Measurements from ENCODE around the gene PLAA.
A peak's percentile ranks its signal among the peaks of the same experiment; 100 is the strongest.

Gene PLAA

DNA sequence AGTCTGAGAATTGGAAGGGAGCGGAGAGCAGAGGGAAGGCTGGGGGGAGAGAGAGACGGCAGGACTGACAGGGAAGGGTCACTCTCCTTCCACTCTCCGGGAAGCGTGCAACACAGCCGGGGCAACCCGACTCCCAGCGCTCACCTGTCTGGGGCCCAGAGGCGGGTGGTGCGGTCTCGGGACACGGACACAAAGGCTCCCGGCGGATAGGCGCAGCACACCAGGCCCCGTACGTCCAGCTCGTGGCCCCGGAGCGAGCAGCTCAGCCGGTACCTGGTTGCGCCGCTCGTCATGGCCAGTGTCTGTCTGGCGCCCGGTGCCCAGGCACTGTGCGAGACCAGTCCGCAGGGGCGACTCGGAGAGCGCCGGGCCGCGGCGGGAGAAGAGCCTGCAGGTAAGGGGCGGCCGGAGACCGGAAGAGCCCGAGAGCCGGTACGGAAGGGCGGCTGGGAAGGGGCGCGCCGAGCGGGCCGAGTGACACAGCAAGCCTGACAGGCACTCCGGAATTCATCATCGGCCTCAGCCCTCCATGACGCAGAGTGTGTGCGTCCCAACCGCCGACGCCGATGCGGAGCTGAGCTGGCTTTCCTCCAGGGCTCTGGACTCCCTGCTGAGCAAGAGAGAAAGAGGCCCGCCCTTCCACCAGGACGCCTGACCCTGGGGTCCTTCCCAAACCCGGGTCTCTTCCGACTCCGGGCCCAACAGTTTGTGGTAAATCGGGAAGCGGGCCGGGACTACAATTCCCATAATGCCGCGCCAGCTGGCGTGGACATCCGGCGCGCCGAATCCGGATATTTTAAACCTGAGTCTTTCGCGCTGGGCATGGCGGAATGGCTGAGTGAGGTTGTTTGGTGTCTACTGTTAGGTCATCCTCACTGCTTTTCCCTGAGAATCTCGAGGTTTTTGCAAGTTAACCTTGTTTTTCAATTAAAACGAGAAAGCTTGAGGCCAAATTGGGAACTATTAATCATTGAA lies at the start of gene PLAA:
TSS of gene PLAA (minus strand) at position 490 of the 975 bp plus-strand sequence. CDS start at position 293, 197 bp downstream.
- peak; percentile 87 for DNase-seq

DNA sequence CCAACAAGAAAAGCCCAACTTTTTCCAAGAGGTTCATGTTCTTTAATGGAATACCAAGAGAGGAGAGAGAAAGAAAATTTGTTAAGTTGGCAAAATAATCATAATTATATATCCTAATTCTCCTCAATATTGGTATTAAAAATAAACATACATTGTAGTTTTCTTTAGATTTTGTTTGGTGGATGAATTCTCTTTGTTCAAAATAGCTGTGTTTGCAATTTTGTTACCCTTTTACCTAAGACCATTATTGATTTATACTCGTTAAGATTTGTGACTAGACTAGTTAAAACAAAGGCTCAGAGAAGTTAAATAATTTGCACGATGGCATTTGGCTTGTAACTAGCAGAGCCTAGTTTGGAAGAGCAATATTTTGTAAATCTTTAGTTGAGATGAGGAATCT lies 48.8 kb upstream of the PLAA start:
- no peak for DNase-seq

DNA sequence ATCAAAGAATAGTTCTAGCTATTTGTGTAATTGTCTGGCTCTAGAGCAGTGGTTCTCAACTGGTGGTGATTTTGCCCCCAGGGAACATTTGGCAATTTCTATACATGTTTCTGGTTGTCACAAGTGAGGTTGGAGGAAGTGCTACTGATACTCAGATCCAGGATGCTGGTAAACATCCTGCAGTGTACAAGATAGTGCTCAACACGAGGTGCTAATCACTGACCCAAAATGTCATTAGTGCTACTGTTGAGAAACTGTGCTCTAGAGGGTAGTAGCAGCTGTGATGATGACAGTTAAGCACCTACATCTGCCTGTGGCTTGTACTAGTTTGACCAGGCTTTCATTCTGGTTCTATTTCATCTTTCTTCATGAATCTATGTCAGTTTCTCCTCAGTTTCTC lies 36.3 kb upstream of the PLAA start:
- no peak for DNase-seq

DNA sequence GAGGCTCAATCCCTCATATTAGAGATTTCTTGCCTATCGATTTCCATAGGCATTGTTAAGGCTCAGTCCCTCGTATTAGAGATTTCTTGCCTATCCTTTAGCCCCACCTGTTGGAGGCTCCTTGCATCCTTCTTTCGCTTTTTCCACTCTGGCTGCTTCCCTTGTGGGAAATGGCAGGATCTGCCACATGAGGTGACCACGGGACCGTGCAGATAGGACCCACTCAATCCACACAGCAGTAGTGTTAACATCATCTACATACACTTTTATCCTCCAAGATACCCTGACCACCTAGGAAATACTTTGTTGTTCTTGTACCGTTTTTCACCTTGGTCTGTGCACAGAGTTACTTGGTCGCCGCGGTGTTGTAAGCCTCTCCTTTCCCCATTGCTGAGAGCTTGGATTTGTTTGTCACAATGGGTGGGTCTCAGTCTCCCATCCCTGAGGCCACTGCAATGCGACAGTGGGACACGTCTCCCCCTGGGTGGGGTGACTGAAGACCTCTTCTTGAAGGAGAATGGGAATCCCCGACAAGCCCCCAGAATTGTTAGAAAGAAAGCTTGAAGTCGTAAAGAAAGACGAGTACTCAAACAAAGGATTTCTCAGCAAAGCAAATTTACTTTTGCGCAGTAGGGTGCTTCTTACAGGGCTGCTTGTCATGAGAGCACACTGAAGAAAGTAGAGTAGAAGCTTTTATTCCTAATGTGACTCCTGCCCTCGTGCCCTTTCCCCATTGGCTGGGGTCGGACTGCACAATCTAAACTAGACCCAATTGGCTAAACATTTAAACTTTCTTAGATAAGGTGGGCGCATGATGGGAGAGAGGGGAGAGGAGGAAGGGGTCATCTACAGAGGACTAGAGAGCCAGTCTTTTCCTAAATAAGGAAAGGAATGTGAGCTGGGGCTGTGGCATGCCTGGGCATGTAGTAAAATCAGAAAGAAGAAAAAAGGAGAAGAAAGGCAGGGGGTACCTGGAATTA lies 29.0 kb upstream of the PLAA start:
- peak; percentile 30 for DNase-seq

DNA sequence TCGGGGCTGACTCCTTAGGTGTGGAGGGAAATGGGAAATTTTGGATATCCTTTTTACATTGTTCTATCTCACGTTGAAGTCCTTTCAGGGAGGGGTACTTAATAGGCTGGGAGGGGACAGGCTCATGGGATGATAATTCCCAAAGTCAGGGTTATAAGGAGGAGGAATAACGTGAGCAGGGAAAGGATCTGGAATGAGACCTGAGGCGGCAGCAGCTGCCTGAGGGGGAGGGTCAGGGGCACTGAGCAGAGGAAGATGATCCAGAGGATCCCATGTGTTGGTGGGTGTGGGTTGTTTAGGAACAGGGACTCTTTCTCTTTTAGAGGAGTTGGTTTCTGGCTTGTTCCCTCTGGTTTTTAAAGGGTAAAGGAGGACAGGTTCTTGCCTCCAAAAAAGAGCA lies 27.9 kb upstream of the PLAA start:
- no peak for DNase-seq

DNA sequence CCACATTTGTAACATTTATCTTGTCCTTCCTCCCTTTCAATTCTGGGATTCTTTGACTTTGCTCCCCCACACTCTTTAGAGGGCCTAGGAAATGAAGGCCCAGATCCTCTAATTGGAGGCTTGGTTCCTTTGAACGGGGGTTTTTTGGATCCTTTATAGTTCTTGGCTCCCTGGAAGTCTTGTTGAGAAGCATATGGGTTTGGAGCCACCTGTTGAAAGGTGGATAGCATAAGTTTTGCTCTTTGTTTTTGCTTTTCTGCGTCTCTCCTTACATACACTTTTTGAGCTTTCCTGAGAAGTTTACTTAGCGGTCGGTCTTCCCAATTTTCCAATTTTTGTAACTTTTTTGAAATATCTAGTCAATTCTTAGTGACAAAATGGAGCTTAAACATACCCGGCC lies 26.9 kb upstream of the PLAA start:
- no peak for DNase-seq

DNA sequence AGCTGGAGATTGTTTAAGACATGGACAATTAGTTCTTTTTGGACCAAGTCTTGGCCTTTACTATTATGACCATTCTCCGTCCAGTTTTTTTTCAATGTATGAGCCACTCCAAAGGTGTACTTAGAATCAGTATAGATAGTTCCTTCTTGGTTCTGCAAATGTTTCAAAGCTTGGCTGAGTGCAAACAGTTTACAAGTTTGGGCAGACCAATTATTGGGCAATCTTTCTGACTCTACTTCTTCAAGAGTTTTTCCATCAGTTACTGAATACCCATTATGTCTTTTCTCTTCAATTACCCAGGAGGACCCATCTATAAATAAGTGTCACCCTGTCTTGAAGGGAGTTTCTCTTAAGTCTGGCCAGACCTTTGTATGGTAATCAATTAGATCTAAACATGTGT lies 24.7 kb upstream of the PLAA start:
- no peak for DNase-seq

DNA sequence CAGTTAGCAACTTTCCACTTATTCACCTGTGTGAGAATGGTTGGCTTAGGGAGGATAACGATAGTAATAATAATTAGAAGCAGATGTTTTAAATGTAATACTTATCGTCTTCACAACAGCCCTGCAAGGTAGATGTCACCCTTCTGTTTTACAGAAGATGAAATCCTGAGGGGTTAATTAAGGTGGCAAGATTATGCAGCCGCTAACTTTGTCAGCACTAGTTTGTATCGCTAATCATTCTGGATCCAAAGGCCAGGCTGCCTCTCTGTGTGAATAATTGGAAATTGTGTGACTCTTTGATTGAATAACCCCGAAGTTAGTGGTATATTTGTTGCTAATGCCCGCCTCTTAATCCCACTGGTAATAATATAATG lies 9.8 kb upstream of the PLAA start:
- no peak for DNase-seq

DNA sequence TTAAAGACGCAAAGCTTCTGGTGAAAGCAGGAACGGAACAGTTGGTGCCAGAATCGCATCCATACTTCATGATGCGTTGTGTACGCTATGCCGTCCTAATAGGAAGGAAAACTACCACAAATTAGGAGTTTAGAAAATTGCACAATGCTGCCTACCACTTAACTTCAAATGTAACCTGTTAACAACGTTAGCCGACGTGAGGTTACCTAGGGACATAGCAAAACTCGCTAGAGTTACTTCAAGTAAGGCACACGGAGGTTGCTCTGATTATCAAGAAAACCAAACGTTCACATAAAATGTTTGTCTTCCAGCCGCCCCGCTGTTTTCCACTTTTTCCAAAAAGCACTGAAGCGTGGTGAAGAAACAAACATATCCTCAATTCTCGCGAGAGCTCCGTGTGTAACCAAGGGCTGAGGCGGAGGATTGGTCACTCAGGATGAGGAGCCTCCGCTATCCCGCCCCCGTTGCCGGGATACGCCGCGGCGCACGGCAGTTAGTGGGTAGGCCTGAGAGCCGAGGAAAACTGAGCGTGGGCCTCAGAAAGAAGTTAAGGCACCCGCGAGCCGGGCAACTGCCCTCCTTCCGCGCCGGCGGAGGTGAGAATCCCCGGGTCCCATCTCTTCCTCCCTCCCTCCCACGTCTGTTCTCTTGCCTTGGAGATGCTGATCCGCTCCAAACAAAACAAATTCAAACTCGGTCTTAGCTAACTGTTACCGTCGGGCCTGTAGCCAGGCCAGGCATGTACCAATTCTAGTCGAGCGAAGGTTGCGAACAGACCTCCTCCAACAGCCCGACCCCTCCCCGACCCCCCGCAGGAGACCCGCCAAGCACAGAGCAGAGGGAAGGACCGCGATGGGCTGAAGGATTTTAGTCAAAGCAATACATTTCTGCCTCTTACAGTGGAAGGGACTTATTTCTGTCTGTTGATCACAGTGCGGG lies 9.1 kb upstream of the PLAA start, which contains the start of gene IFT74:
TSS of gene IFT74 (plus strand) at position 492 of the 939 bp plus-strand sequence. CDS start 5,556 bp downstream, outside the sequence.
- peak; percentile 95 for DNase-seq

DNA sequence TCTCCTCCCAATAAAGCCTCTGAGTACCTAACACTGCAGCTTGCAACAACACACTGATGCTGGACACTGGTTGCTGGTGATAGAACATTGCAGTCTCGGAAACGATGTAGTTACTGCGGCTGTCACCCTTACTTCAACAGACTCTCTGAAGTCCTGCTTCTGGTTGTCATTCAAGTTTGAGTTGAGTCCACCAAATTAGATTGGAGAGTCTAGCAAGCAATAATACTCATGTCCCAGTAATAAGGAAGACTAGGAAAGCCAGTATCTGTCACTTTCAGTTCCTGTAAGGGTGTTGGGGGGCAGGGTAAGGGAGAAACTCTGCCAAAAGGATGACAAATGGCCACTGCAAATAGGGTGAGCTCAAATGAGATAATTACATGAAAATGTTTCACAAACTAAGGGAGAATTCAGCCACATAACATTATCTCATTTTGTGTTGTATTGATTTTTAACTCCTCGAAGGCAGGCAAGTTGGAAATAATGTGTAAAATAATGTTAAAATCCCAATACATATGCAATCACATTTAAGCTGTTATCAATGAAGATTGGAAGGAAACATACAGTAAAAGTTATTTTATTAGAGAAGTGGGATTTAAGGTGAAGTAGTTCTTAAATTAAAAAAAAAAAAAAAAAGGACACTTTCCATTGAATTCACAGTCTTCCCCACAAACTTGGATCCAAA lies 8.3 kb upstream of the PLAA start:
- DNase-seq = no peak

DNA sequence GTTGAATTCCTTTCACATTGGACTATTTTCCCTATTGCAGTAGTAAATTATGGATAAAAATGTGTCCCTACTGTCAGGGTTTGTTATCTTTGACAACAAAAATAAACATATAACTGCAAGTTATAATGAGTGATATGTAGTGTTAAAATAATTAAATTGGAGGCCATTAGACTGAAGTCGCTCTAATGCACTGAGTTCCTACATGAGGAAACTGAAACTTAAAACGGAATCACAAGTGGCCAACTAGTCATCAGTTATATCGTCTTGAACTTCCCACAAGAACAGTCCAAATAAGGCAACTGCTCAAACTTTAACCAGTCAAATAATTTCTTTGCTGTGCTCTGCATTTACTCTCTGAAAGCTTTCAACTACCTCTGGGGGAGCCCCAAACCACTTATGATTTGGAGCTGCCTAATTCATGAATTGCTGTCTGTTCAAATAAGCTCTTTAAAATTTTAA lies 7.0 kb upstream of the PLAA start:
- DNase-seq = peak; percentile 46

DNA sequence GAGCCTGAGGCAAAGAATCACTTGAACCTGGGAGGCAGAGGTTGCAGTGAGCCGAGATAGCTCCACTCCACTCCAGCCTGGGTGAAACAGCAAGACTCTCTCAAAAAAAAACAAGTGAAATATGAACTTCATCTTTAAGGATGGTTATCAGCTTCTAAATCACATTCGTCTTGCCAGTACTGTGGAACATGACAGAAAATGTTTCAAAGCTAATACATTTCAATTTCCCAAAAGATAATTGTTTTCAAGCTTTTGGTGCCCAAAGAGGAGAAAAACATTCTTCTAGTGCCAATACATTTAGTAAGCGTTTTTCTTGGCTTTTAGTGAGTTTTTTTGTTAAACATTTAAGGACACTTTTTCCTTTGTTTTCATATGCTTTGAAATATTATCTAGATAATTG lies 4.8 kb upstream of the PLAA start:
- DNase-seq = no peak

DNA sequence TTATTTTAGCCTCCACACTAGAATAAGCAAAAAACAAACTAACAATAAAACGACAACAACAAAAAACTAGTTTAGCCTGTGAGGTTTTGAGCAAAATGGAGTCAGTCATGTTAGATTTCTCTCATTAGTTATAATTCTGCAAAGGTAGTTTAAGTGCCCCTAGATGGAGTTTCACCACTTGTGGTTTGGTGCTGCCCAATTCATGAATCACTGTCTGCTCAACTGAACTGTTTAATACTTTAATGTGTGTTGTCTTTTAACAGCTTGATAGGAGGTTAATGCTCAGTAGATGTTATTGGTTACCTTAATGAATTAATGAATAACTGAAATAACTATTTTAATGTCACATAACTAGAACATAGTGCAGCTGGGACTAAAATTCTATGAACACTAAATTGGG lies 3.5 kb upstream of the PLAA start:
- DNase-seq = no peak

DNA sequence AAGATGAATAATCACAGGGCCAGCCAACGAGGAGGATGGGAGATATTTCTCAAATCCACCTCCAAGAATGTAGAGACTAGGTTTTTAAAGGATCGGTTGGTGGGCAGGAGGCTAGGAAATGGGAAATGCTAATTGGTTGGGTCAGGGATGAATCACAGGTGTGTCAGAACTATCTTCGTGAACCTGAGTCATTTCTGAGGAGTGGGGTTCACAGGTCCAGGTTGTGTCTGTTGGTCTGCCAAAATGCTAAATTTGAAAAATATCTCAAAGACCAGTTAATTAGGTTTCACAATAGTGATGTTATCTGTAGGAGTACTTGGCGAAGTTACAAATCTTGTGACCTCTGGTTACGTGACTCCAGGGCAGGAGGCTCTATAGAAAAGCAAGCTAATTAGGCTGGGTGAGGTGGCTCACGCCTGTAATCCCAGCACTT lies 2.6 kb upstream of the PLAA start:
- no peak for DNase-seq

DNA sequence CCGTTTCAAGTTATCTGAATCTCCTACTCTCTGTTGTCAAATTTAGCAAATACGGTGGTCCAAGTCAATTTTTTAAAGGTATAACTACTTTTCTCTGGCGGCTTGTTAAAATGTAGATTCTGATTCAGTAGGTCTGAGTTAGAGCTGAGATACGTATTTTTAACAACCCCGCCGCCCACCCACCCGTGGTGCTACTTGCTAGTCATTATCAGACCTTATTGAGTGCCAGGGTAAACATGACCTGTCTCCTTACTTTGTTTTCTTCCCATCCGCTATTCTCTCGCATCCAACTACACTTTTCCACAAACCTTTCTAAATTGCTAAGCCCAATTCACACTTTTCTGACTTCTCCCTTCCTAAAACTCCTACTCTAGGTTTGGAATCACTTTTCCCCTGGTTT lies 694 bp upstream of the PLAA start:
- no peak for DNase-seq

DNA sequence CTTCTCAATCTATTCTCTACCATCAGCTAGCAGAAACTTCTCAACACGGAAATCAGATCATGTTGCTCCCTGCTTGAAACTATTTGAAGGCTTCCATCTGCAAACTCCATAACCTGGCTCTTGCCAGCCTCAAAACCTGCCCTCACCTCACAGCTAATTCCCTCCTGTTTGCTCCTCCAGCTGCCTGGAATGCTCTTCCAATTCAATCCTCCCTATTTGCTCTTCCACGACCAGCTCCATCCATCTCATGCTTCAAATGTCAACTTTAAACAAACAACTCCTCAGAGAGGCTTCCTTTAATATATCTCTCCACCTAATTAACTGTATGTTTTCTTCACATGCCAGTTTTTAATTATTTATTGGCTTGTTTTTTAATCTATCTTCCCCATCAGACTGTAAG lies 1.5 kb downstream of the PLAA start:
- DNase-seq = no peak

DNA sequence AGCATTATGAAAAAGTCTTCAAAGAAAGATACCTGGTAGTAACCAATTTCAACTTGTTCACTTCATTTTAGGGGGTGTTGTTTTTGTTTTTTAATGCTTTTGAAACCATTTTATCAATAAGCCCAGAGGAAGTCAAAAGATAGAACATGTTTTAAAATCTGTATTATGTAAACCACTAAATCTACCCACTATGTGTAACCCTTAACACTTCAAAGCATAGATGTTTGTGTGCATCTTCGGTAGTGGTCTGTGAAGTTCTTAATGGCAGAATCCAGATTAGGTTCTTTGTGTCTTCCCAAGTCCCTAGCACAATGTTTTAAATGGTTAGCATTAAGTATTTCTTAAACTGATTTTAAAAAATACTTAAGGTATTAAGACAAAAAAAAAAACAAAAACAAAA lies 6.3 kb downstream of the PLAA start:
- DNase-seq = no peak

DNA sequence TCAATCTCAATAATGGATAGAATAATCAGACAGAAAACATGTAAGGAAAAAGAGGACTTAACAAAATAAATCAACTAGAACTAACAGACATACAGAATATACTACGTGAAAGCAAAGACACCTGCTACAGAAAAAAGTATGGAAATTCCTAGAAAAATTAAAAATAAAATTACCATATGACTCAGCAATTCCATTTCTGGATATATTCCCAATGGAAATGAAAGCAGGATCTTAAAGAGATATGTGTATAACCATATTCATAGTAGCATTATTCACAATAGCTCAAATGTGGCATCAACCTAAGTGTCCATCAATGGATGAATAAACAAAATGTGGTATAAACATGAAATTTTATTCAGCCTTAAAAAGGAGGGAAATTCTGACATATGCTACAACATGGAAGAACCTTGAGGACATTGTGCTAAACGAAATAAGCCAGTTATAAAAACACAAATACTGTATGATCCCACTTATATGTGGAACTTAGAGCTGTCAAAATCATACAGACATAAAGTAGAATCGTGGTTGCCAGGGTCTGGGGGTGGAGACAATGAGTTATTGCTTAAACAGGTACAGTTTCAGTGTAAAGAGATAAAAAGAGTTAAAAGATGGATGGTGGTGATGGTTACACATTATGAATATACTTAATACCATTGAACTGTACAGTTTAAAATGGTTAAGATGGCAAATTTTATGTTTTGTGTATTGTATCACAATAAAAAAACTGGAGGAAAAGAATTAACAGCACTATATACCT lies 6.9 kb downstream of the PLAA start:
- DNase-seq = no peak

DNA sequence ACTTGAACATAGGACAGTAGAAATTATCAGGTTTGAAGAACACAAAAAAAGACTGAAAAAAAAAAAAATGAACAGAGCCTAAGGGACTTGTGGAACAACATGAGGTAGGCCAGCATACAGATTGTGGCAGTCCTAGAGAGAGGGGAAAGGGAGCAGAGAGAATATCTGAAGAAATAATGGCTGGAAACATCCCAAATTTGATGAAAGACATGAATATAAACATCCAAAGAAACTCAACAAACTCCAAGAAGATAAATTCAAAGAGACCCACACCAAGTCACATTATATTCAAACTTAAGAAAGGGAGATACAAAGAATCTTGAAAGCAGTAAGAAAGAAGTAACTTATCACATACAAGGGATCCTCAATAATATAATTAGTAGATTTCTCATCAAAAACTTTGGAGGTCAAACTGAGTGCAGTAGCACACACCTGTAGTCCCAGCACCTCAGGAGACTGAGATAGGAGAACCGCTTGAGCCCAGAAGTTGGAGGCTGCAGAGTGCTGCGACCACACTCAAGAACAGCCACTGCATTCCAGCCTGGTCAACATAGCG lies 9.1 kb downstream of the PLAA start:
- DNase-seq = no peak

DNA sequence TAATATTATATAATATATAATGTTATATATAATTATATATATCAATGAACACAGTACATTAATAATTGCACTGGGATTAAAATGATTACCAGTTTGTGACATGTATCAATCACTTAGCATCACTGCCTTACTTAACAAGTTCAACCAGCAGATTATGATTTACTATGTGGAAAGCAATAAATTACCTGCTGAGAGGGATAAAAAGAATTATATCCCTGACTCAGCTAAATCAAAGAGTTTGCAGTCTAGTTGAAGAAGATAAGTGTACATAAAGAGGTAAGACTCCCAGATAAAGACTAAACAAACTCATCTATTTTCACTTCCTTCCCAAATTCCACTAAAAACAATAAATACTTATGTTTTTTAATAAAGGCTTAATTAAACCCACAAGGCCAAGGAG lies 11.2 kb downstream of the PLAA start:
- no peak for DNase-seq

Data from CD4-positive, alpha-beta T cell treated with Interleukin-17A for 1 hour (primary cell).